PC-3 (cell line): ENCODE data around the gene EMP3. TPM values are rescaled to one million over a fixed set of nuclear protein-coding genes. Genes with fewer than 3 reads are reported as not detected.

ENCODE experiments used
- ATAC-seq: fragments of 200-7000 bp; cut with Tn5 transposase; 2 replicates; pipeline ENCODE4 v1.9.1; 2020; ENCODE audit warnings: mild to moderate bottlenecking, moderate library complexity
- BruUV-seq: library from RNA; stranded (reverse); fragments of 400-500 nt; replicated peaks from 2 replicates; lab custom pipeline; 2021; lab: Mats Ljungman, UMichigan
- CTCF ChIA-PET: fragments of 300-600 bp; sonication (Branson Sonifier 250); formaldehyde crosslinking; loops from one replicate; lab custom pipeline; 2022; ENCODE audit warnings: antibody characterized with exemption; lab: Charles Lee
- POLR2A ChIA-PET: fragments of 300-600 bp; sonication (Branson Sonifier 250); formaldehyde crosslinking; loops from one replicate; lab custom pipeline; 2022; ENCODE audit warnings: antibody characterized with exemption; ENCODE audit not compliant: unreplicated experiment; lab: Charles Lee
- DNase-seq: peaks from one replicate; pipeline ENCODE4 v3.0.0-alpha.2; 2015
- H2AFZ ChIP-seq: fragments of 300-600 bp; sonication (generic); 2 replicates; pipeline ENCODE4 v1.6.0; 2016; ENCODE audit warnings: antibody characterized with exemption, low read length
- H3F3A ChIP-seq: fragments of 300-600 bp; sonication (generic); one replicate; pipeline ENCODE4 v1.6.0; 2017; ENCODE audit warnings: antibody characterized with exemption, low read length, control low read depth, mild to moderate bottlenecking; ENCODE audit not compliant: unreplicated experiment
- H3K27ac ChIP-seq: fragments of 300-600 bp; sonication (generic); 2 replicates; pipeline ENCODE4 v1.5.1; 2016; ENCODE audit warnings: mild to moderate bottlenecking, low read length
- H3K27me3 ChIP-seq: fragments of 300-600 bp; sonication (generic); 2 replicates; pipeline ENCODE4 v1.6.1; 2016; ENCODE audit warnings: low read length, mixed read lengths
- H3K36me3 ChIP-seq: fragments of 300-600 bp; sonication (generic); 2 replicates; pipeline ENCODE4 v1.6.1; 2016; ENCODE audit warnings: low read depth, mixed run types, low read length, mixed read lengths
- H3K4me1 ChIP-seq: fragments of 300-600 bp; sonication (generic); 2 replicates; pipeline ENCODE4 v1.5.1; 2016; ENCODE audit warnings: low read length; ENCODE audit not compliant: insufficient read depth
- H3K4me2 ChIP-seq: fragments of 300-600 bp; sonication (generic); 2 replicates; pipeline ENCODE4 v1.6.0; 2016; ENCODE audit warnings: low read length
- H3K4me3 ChIP-seq: fragments of 300-600 bp; sonication (generic); 2 replicates; pipeline ENCODE4 v1.5.1; 2016; ENCODE audit warnings: mild to moderate bottlenecking, low read length, mixed read lengths
- H3K79me2 ChIP-seq: fragments of 300-600 bp; sonication (generic); 2 replicates; pipeline ENCODE4 v1.6.1; 2017; ENCODE audit warnings: low read length, mixed read lengths
- H3K9ac ChIP-seq: fragments of 300-600 bp; sonication (generic); 2 replicates; pipeline ENCODE4 v1.6.0; 2016; ENCODE audit warnings: mild to moderate bottlenecking, low read length
- H3K9me2 ChIP-seq: fragments of 300-600 bp; sonication (generic); replicated peaks from 2 replicates; pipeline ENCODE4 v1.6.1; 2016; ENCODE audit warnings: mixed run types, low read length, mixed read lengths
- H3K9me3 ChIP-seq: fragments of 300-600 bp; sonication (generic); 2 replicates; pipeline ENCODE4 v1.6.1; 2016; ENCODE audit warnings: low read length, mixed read lengths
- H4K20me1 ChIP-seq: fragments of 300-600 bp; sonication (generic); 2 replicates; pipeline ENCODE4 v1.6.1; 2016; ENCODE audit warnings: low read length, mixed read lengths
- EZH2 ChIP-seq: fragments of 300-600 bp; sonication (generic); IDR thresholded peaks from one replicate; pipeline ENCODE4 v1.6.1; 2017; ENCODE audit warnings: antibody characterized with exemption, mild to moderate bottlenecking, low read length; ENCODE audit not compliant: unreplicated experiment
- EZH2phosphoT487 ChIP-seq: fragments of 300-600 bp; sonication (generic); IDR thresholded peaks from 2 replicates; pipeline ENCODE4 v1.6.1; 2018; ENCODE audit warnings: mild to moderate bottlenecking, antibody characterized with exemption, low read length, borderline replicate concordance
- intact Hi-C: fragments of 100-400 bp; cut with micrococcal nuclease; formaldehyde crosslinking; loops from 2 replicates; pipeline ENCODE4 v1.9.0; 2023
- total RNA-seq: library from RNA; depleted of rRNA; stranded (reverse); fragments of >200 nt; gene quantifications from 2 replicates; pipeline ENCODE4 v1.2.3, GENCODE V29; 2014
- TF ChIP-seq, protein P1 (sequence below): fragments of 300-600 bp; sonication (generic); conservative IDR thresholded peaks from 2 replicates; pipeline ENCODE4 v1.5.1; 2017; ENCODE audit warnings: antibody characterized with exemption, low read depth, mild to moderate bottlenecking, low read length

EMP3 gene
- total RNA-seq, 1 experiment from 2014 or later = 31.9 TPM

GRCh38 chr19:48302600-48302959 lies 22.8 kb upstream of the EMP3 start:
- Histone ChIP-seq H3K27ac (no peak overlapping the region), H3F3A (no peaks in the 10 kb centered on the region), H3K4me2 (no peak overlapping the region), H3K36me3 (no peaks in the 10 kb centered on the region), H3K4me1 (no peaks in the 10 kb centered on the region), H4K20me1 (no peaks in the 10 kb centered on the region), H3K4me3 (no peak overlapping the region), H2AFZ (no peak overlapping the region), H3K9ac (no peak overlapping the region), H3K79me2 (no peaks in the 10 kb centered on the region), H3K9me2 (no peaks in the 10 kb centered on the region), H3K27me3 (no peaks in the 10 kb centered on the region), H3K9me3 (no peaks in the 10 kb centered on the region)
- intact Hi-C loops = no loop called here
- DNase-seq = no peak
- no peak for ATAC-seq
- POLR2A ChIA-PET = no interaction called here
- no TSS peak for BruUV-seq
- CTCF ChIA-PET = no interaction called here
- TF ChIP-seq EZH2 = no peak

DNA sequence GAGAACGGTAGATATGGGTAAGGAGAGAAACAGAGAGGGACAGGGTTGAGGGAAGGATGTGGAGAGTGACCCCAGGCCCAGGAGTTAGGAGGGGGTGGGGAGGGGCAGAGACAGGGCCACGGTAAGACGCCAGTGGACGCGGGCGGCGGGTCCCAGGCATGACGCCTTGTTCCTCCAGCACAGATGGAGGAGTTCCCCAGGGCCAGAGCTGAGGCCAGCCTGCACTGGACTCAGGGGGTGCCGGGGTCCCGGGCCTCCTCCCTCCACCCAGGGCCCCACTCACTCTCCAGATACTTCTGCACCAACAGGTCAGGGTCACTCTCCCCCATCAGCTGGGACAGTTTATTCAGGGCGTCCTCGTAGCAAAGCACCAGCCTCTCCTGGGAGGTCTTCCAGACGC lies 22.0 kb upstream of the EMP3 start:
- no peaks in the 10 kb centered on the region for H3K9me2 ChIP-seq
- no peak overlapping the region for H3K9ac ChIP-seq
- no peaks in the 10 kb centered on the region for H3K27me3 ChIP-seq
- H3K4me1 ChIP-seq = no peaks in the 10 kb centered on the region
- no peaks in the 10 kb centered on the region for H3K79me2 ChIP-seq
- no peaks in the 10 kb centered on the region for H4K20me1 ChIP-seq
- CTCF ChIA-PET = no interaction called here
- H3K27ac ChIP-seq = no peak overlapping the region
- no peak overlapping the region for H3K4me2 ChIP-seq
- intact Hi-C loops = no loop called here
- POLR2A ChIA-PET = no interaction called here
- no peaks in the 10 kb centered on the region for H3K36me3 ChIP-seq
- H3K9me3 ChIP-seq = no peaks in the 10 kb centered on the region
- no peak for ATAC-seq
- H2AFZ ChIP-seq = no peak overlapping the region
- H3F3A ChIP-seq = no peaks in the 10 kb centered on the region
- no peak overlapping the region for H3K4me3 ChIP-seq
- TF ChIP-seq EZH2phosphoT487 (no peak), EZH2 (no peak)
- TF ChIP-seq, protein P1, sequence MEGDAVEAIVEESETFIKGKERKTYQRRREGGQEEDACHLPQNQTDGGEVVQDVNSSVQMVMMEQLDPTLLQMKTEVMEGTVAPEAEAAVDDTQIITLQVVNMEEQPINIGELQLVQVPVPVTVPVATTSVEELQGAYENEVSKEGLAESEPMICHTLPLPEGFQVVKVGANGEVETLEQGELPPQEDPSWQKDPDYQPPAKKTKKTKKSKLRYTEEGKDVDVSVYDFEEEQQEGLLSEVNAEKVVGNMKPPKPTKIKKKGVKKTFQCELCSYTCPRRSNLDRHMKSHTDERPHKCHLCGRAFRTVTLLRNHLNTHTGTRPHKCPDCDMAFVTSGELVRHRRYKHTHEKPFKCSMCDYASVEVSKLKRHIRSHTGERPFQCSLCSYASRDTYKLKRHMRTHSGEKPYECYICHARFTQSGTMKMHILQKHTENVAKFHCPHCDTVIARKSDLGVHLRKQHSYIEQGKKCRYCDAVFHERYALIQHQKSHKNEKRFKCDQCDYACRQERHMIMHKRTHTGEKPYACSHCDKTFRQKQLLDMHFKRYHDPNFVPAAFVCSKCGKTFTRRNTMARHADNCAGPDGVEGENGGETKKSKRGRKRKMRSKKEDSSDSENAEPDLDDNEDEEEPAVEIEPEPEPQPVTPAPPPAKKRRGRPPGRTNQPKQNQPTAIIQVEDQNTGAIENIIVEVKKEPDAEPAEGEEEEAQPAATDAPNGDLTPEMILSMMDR = no peak
- no peak for DNase-seq
- no TSS peak for BruUV-seq

GRCh38 chr19:48303866-48304265 lies 21.5 kb upstream of the EMP3 start:
- ATAC-seq (no peak), DNase-seq (no peak)
- H3K4me2 ChIP-seq = no peak overlapping the region
- no TSS peak for BruUV-seq
- H2AFZ ChIP-seq = no peak overlapping the region
- ChIA-PET CTCF (no interaction called here), POLR2A (no interaction called here)
- no peak for TF ChIP-seq EZH2
- TF ChIP-seq, protein P1 = no peak
- TF ChIP-seq EZH2phosphoT487 = no peak
- no peak overlapping the region for H3K27ac ChIP-seq
- H3K4me3 ChIP-seq = no peak overlapping the region
- no peaks in the 10 kb centered on the region for H3K9me2 ChIP-seq
- no peaks in the 10 kb centered on the region for H4K20me1 ChIP-seq
- H3F3A ChIP-seq = no peaks in the 10 kb centered on the region
- H3K9ac ChIP-seq = no peak overlapping the region
- H3K4me1 ChIP-seq = no peaks in the 10 kb centered on the region
- H3K27me3 ChIP-seq = no peaks in the 10 kb centered on the region
- intact Hi-C loops = no loop called here
- H3K36me3 ChIP-seq = no peaks in the 10 kb centered on the region
- no peaks in the 10 kb centered on the region for H3K79me2 ChIP-seq
- H3K9me3 ChIP-seq = no peaks in the 10 kb centered on the region
